Ishikawa (cell line): ENCODE measurements around the gene KRT17.

Experiments used
- CEBPB ChIP-seq: IDR thresholded peaks from 2 replicates; pipeline ENCODE4 v1.6.1; 2012
- CREB1 ChIP-seq: IDR thresholded peaks from 2 replicates; pipeline ENCODE4 v1.6.1; 2012; ENCODE audit warnings: low read depth
- EGR1 ChIP-seq: IDR thresholded peaks from 2 replicates; pipeline ENCODE4 v1.6.1; 2012
- EP300 ChIP-seq: IDR thresholded peaks from 2 replicates; pipeline ENCODE4 v1.6.1; 2012; ENCODE audit warnings: borderline replicate concordance
- FOXM1 ChIP-seq: IDR thresholded peaks from 2 replicates; pipeline ENCODE4 v1.6.1; 2012; ENCODE audit warnings: low read depth, borderline replicate concordance
- MAX ChIP-seq: IDR thresholded peaks from 2 replicates; pipeline ENCODE4 v1.6.1; 2012
- NFIC ChIP-seq: IDR thresholded peaks from 2 replicates; pipeline ENCODE4 v1.6.1; 2012
- RAD21 ChIP-seq: IDR thresholded peaks from 2 replicates; pipeline ENCODE4 v1.6.1; 2012; ENCODE audit warnings: low read depth
- REST ChIP-seq: IDR thresholded peaks from 2 replicates; pipeline ENCODE4 v1.6.1; 2012; ENCODE audit warnings: low read depth, mild to moderate bottlenecking
- TAF1 ChIP-seq: IDR thresholded peaks from 2 replicates; pipeline ENCODE4 v1.6.1; 2012; ENCODE audit warnings: low read depth, mild to moderate bottlenecking
- TCF12 ChIP-seq: IDR thresholded peaks from 2 replicates; pipeline ENCODE4 v1.6.1; 2012; ENCODE audit warnings: low read depth
- TEAD4 ChIP-seq: IDR thresholded peaks from 2 replicates; pipeline ENCODE4 v1.6.1; 2012
- USF1 ChIP-seq: IDR thresholded peaks from 2 replicates; pipeline ENCODE4 v1.6.1; 2012
- YY1 ChIP-seq: IDR thresholded peaks from 2 replicates; pipeline ENCODE4 v1.6.1; 2012; ENCODE audit warnings: low read depth
- ZBTB7A ChIP-seq: IDR thresholded peaks from 2 replicates; pipeline ENCODE4 v1.6.1; 2012; ENCODE audit warnings: low read depth

Gene KRT17

DNA sequence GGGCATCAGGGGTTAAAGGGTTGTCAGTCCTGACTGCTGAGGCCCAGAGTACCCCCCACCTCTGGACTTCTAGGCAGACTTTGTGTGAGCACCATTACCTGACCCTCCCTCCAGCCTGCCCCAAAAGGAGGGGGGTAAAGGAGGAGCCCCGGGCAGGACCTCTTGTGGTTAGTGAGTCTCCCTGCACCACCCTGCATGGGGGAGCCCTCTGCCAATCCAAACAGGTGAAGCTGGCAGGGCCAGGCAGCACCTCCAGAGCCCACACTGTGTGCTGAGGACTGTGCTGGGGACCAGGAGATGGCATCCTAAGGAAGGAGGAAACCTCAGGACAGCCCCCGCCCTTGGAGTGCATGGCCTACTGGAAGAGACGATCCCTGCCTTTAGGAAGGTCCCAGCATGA, 35.1 kb downstream of the KRT17 start:
- TF ChIP-seq CEBPB = no peak
- no peak for TF ChIP-seq RAD21
- no peak for TF ChIP-seq TEAD4
- TF ChIP-seq EP300 = no peak
- TF ChIP-seq FOXM1 = no peak
- no peak for TF ChIP-seq NFIC
- TF ChIP-seq USF1 = no peak
- no peak for TF ChIP-seq TCF12

DNA sequence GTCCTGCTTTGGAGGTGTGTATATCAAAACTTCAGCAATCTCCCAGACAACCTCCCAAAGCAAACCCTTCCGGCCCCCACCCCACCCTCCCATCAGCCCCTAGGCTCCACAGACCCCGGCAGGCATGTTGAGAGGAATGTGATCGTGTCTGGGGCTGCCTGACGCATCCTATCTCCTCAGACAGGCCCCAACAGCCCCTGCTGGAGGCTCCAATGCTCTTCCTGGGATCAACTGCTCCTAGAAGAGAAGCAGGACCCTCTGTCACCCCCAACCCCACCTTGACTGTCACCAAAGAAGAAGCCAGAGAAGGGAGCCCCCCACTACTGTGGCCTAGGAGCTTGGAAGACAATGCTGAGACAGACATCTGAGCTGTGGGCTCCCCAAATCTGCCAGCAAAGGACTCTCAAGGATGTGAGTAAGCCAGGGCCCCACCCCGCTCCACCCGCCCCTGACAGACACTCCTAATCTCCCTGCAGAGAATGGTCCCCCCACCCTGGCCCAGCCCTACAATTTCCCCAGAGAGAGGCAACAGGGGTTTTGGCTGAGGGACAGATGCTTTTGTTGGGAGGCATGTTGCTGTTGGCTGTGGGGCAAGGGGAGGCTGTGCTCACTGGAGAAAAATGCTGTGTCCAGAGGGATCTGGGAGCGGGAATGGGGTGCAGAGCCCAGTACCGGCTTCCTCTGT, 36.1 kb downstream of the KRT17 start:
- TF ChIP-seq TCF12 (no peak), TAF1 (no peak), YY1 (no peak), EP300 (no peak), MAX (no peak), TEAD4 (no peak), FOXM1 (no peak)

DNA sequence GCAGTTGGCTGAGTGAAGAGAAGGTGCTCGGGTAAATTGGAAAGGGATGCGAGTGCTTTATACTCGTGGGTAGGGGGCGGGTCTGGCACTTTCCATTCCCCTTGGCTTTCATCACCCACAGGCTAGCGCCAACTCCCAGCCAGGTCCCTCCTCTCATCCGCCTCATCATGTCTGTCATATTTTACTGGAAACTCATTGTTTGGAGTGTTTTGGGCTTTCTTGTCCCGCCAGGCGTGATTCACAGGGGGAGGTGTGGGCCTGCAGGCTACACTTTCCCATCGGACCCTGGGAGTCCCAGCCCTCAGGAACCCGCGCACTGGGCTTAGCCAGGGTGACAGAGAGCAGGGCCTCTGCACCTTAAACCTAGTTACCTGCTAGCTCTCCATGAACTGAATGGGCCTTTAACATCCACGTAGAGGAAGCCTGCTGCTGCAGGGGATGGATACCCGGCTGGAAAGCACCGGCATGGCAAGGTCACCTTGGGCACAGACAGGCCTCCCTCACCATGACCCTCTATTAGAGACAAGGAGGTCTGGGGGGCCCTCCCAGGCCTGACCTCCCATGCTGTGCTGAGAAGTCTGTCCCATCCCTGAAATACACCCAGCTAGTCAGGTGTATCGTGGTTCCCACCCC, 37.4 kb downstream of the KRT17 start, which contains the start of gene KRT14:
Gene KRT14 (minus strand): TSS at position 33 of the 633 bp plus-strand sequence. CDS start 61 bp downstream, outside the sequence.
- TF ChIP-seq CEBPB (no peak), ZBTB7A (no peak), EGR1 (no peak), MAX (no peak), TEAD4 (no peak), YY1 (no peak), RAD21 (no peak), CREB1 (no peak), TAF1 (no peak), NFIC (no peak), USF1 (no peak)

DNA sequence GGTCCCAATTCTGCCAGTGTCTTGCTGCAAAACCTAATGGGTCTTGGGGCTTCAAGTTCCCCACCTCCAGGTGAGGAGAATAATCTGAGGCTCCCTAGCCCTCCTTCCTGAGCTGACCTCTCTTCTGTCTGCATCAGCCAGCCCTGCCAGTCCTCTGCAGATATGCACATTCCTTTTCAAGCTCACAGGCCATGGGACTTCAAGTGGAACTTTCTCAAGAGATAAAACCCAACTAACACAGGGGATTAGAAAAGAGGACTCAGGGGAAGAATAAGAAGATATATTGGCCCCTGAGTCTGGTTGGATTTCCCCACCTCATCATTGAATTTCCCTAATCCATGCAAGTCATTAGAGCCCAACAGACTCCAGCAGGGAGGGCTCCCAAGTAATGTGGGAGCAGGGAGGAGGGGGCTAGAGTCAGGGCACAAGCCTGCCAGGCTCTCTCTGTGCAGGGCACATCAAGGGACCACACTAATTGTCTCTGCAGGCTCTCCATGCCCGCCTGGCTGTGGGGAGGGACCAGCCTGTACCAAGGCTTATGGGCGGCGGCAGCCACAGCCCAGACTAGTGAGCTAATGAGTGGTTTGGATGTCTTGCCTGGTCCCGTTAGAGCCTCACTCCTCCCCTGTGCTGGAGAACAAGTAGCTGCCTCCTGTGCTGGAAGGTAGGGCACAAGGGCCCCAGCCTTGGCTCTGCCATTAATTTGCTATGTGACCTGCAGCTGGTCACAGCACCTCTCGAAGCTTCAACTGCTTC, 38.9 kb downstream of the KRT17 start:
- TF ChIP-seq EGR1 (no peak), RAD21 (no peak), USF1 (no peak), NFIC (no peak), ZBTB7A (no peak)

DNA sequence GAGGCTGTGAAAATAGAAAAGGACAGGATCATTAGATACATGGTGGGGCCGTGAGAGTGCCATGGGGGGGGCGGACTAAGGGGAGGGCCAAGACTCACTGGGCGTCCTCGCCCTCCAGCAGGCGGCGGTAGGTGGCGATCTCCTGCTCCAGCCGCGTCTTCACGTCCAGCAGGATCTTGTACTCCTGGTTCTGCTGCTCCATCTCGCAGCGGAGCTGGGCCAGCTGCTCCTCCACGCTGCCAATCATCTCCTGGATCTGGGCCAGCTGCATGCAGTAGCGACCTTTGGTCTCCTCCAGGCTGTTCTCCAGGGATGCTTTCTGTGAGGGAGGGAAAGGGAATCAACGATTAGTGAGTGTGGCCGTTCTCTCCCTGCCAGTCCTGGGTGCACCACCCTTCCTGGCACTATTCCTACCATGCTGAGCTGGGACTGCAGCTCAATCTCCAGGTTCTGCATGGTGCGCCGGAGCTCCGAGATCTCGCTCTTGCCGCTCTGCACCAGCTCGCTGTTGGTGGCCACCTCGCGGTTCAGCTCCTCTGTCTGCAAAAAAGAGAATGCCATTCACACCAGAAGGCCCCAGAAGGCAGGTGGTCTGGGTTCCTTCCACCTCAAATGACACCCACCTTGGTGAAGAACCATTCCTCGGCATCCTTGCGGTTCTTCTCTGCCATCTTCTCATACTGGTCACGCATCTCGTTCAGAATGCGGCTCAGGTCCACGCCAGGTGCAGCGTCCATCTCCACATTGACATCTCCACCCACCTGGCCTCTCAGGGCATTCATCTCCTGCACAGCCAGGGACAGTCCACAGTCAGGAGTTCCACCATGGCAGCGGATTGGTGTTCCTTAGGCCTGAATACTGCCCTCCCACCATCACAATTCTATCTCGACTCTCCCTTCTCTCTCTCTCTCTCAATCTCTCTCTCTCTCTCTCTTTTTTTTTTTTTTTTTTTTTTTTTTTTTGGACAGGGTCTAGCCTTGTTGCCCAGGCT, 40.9 kb downstream of the KRT17 start:
- TF ChIP-seq TCF12 (no peak), TAF1 (no peak), USF1 (no peak), FOXM1 (no peak), TEAD4 (no peak), YY1 (no peak), NFIC (no peak), RAD21 (no peak), EP300 (no peak), EGR1 (no peak), MAX (no peak), REST (no peak), CEBPB (no peak), CREB1 (no peak), ZBTB7A (no peak)
